Measurements from ENCODE around the gene ST3GAL3. TPM values are rescaled to one million over a fixed set of nuclear protein-coding genes. Genes with fewer than 3 reads are reported as not detected.
A peak's percentile ranks its signal among the peaks of the same experiment; 100 is the strongest.

ST3GAL3 gene
- total RNA-seq, 1 experiment from 2014 or later = 8.3 TPM

DNA sequence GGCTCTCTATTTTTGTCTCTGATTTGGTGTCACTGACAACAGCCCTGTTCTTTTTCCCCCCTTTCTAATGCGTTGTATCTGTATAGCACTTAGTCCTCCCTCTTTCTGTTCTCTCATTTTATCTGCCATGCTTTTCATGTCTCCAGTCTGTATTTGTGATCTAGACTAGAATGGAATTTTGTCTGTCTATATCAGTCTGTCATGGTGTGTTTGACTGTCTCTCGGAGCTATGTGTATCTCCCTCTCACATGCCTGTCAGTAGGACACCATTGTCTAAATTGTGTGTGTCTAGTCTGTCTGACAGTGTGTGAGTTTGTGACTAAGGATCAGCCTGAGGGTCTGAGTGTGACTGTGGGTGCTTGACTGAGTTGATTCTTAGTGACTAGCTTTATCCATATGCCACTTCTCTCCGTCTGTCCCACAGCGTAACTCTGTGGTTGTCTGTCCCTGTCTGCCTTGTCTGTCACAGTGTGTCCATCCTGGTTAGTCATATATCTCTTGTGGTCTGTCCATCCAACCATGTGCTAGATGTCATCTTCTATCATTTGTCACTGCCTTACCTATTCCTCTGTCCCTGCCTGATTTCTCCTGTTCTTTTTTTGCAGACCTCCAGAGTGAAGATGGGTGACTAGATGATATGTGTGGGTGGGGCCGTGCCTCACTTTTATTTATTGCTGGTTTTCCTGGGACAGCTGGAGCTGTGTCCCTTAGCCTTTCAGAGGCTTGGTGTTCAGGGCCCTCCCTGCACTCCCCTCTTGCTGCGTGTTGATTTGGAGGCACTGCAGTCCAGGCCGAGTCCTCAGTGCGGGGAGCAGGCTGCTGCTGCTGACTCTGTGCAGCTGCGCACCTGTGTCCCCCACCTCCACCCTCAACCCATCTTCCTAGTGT lies 270.3 kb downstream of the ST3GAL3 start:
- peaks cover 19 to 44% (median 43%) of the 10 kb centered on the region in 3 experiments; a peak in 6 of 7 replicates for H3K36me3 Mint-ChIP-seq (ENCODE audit: insufficient read depth in 1 of 3, low read depth in 3 of 3)
- Histone ChIP-seq H3K27me3 (ENCODE audit: insufficient read depth, low read length) (no peaks in the 10 kb centered on the region), H4K20me1 (ENCODE audit: control insufficient read depth, insufficient read depth, insufficient read length) (no peaks in the 10 kb centered on the region), H3K9me3 (ENCODE audit: control insufficient read depth, low read depth, low read length) (no peaks in the 10 kb centered on the region), H3K14ac (ENCODE audit: insufficient read depth, low read length) (no peak overlapping the region), H3K79me1 (ENCODE audit: insufficient read depth, low read depth, low read length, poor library complexity, severe bottlenecking) (peaks cover 6% of the 10 kb centered on the region), H4K5ac (ENCODE audit: insufficient read length, low read depth, low read length) (no peak overlapping the region), H2AFZ (ENCODE audit: low read length) (no peak overlapping the region), H4K91ac (ENCODE audit: insufficient read length, low read depth, low read length) (no peak overlapping the region), H4K8ac (replicated peaks; ENCODE audit: insufficient read length, low read depth, low read length) (no peak overlapping the region), H3T11ph (ENCODE audit: low read length) (no peak overlapping the region), H3K27ac (ENCODE audit: insufficient read length, low read depth, low read length) (no peak overlapping the region), H3K79me2 (ENCODE audit: insufficient read depth, low read length) (peaks cover 3% of the 10 kb centered on the region; the same call in 1 of the 2 replicates), H3K4ac (ENCODE audit: low read depth, low read length) (no peak overlapping the region), H2BK15ac (ENCODE audit: low read depth, low read length) (no peak overlapping the region), H2AK5ac (ENCODE audit: insufficient read length, low read length) (no peak overlapping the region), H3K56ac (ENCODE audit: insufficient read length, low read depth, low read length) (no peak overlapping the region), H2BK20ac (ENCODE audit: low read depth, low read length, poor library complexity, severe bottlenecking) (no peak overlapping the region), H3K4me2 (ENCODE audit: insufficient read depth, insufficient read length, low read length) (peak overlapping the region; percentile 62), H3K23me2 (ENCODE audit: insufficient read length, low read depth, low read length, poor library complexity, severe bottlenecking) (peaks cover 23% of the 10 kb centered on the region), H3K18ac (ENCODE audit: insufficient read length, low read depth, low read length) (no peak overlapping the region), H2BK12ac (ENCODE audit: insufficient read length, low read depth, low read length) (no peak overlapping the region), H3K23ac (ENCODE audit: insufficient read length, low read depth, low read length) (no peak overlapping the region), H3K9ac (ENCODE audit: extremely low read depth, insufficient read length, low read length) (no peak overlapping the region), H3K4me1 (ENCODE audit: insufficient read depth, low read length) (peaks cover 8% of the 10 kb centered on the region; the same call in 1 of the 2 replicates), H2BK120ac (ENCODE audit: low read depth, low read length, poor library complexity, severe bottlenecking) (no peak overlapping the region), H2BK5ac (ENCODE audit: insufficient read length, low read length) (no peak overlapping the region)
- WGBS (ENCODE audit: extremely low coverage, insufficient read length, low lambda C conversion rate) = no CpG with 5 or more reads among the region's 9 CpGs
- DNase-seq = no peak
- no peaks in the 10 kb centered on the region; a peak in 1 of 5 replicates for H3K9me3 Mint-ChIP-seq
- peak overlapping the region; percentile 89 to 95 for H3K4me3 Mint-ChIP-seq
- TF ChIP-seq, protein P1, sequence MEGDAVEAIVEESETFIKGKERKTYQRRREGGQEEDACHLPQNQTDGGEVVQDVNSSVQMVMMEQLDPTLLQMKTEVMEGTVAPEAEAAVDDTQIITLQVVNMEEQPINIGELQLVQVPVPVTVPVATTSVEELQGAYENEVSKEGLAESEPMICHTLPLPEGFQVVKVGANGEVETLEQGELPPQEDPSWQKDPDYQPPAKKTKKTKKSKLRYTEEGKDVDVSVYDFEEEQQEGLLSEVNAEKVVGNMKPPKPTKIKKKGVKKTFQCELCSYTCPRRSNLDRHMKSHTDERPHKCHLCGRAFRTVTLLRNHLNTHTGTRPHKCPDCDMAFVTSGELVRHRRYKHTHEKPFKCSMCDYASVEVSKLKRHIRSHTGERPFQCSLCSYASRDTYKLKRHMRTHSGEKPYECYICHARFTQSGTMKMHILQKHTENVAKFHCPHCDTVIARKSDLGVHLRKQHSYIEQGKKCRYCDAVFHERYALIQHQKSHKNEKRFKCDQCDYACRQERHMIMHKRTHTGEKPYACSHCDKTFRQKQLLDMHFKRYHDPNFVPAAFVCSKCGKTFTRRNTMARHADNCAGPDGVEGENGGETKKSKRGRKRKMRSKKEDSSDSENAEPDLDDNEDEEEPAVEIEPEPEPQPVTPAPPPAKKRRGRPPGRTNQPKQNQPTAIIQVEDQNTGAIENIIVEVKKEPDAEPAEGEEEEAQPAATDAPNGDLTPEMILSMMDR (conservative IDR thresholded peaks at IDR 0.05) = no peak
- no peaks in the 10 kb centered on the region for H3K27me3 Mint-ChIP-seq (ENCODE audit: low read depth)
- H3K27ac Mint-ChIP-seq = no peak overlapping the region; a peak in 1 of 7 replicates
- peaks cover 36 to 41% of the 10 kb centered on the region in 2 experiments for H3K4me1 Mint-ChIP-seq
